Activated CD8-positive, alpha-beta T cell treated with anti-CD3 and anti-CD28 coated beads, Interleukin-2, amount 10 ng/mL, durations not matched to agents 7 days and 5 days (primary cell): ENCODE measurements around the gene ETV1. TPM values are rescaled to one million over a fixed set of nuclear protein-coding genes. Genes with fewer than 3 reads are reported as not detected.

Experiments
- ATAC-seq: fragments of 150-1000 bp; cut with Tn5 transposase; one replicate; pipeline ENCODE4 v1.10.0; 2021; ENCODE audit warnings: moderate library complexity
- CTCF ChIA-PET: fragments of 350-600 bp; sonication (Branson Sonifier 250); formaldehyde crosslinking; loops from one replicate; lab custom pipeline; 2021; ENCODE audit warnings: antibody characterized with exemption; lab: Charles Lee
- POLR2A ChIA-PET: fragments of 350-600 bp; sonication (Branson Sonifier 250); formaldehyde crosslinking; loops from one replicate; lab custom pipeline; 2021; ENCODE audit warnings: antibody characterized with exemption; lab: Charles Lee
- DNase-seq: peaks from one replicate; pipeline ENCODE4 v3.0.0-alpha.2; 2020
- H3K27ac Mint-ChIP-seq: one replicate; pipeline ENCODE4 v1.8.0; 2021; ENCODE audit warnings: mild to moderate bottlenecking, mixed read lengths
- H3K27me3 Mint-ChIP-seq: one replicate; pipeline ENCODE4 v1.8.0; 2021; ENCODE audit warnings: low read depth, mixed read lengths
- H3K36me3 Mint-ChIP-seq: one replicate; pipeline ENCODE4 v1.8.0; 2021; ENCODE audit warnings: low read depth, mixed read lengths
- H3K4me1 Mint-ChIP-seq: one replicate; pipeline ENCODE4 v1.8.0; 2021; ENCODE audit warnings: low read depth, mixed read lengths
- H3K4me3 Mint-ChIP-seq: one replicate; pipeline ENCODE4 v1.8.0; 2021; ENCODE audit warnings: mild to moderate bottlenecking, mixed read lengths
- H3K9me3 Mint-ChIP-seq: one replicate; pipeline ENCODE4 v1.8.0; 2022; ENCODE audit warnings: mixed read lengths; ENCODE audit not compliant: insufficient read depth
- total RNA-seq, 2 experiments: library from RNA; stranded (reverse); gene quantifications; one replicate each; pipeline ENCODE4 v1.2.3, GENCODE V29; 2021

The ETV1 gene
- total RNA-seq, 2 experiments from 2014 or later = 0.31 TPM; not detected in 1

DNA sequence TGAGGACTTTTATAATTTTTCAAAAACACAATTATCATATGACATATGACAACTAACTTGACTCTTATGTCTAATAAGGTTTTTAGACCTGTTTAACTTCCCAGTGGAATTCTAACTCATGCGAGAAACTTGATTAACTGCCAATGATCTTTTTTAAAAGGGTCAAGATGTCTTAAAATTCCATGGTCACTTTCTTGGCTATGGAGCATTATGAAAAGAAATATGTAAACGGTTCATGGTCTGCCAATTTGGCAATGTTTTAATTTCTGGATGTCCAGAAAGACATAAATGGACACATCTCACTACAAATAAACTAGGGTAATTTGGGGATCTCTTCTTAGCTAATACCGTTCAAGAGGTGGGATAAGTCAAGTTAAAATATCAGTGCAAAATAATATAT, 5.4 kb downstream of the ETV1 start:
- Mint-ChIP-seq H3K4me3 (no peak overlapping the region), H3K27ac (no peak overlapping the region)

DNA sequence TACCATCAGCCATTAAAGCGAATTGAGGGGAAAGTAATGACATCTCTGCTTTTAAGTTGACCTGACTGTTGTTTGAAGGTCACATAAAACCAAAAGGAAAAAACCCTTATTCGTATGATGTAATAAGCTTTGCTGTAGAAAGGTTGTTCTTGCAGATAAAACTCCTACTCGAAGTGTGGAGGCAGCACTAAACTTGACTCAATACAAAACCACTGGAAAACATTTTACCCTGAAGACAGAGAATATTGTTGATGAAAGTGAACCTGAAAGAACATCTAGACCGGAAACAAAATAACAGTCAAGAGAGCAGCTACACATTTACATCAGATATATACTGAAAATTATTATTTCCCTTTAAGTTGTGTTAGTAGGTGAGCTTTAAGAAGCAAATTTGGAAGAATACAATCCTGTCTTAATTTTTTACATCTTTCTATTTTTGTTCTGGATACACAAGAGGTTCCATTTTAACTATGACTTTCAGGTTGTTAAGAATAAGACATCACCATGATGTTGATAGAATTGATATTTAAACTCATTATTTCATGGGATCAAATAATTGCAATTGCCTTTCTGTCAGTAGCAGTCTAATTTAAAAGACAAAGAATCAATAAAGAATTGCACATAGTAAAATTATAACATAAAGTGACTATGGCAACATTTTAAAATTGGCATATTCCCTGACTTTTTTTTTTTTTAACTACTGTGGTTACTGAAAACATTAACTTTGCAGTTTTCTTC, 6.4 kb downstream of the ETV1 start:
- Mint-ChIP-seq H3K27me3 (no peaks in the 10 kb centered on the region), H3K4me1 (no peaks in the 10 kb centered on the region), H3K36me3 (no peaks in the 10 kb centered on the region), H3K9me3 (no peaks in the 10 kb centered on the region), H3K4me3 (no peak overlapping the region), H3K27ac (no peak overlapping the region)
- ChIA-PET CTCF (no interaction called here), POLR2A (no interaction called here)
- ATAC-seq (no peak), DNase-seq (no peak)

More for the DNA sequence above, 5.4 kb downstream of the ETV1 start:
- ChIA-PET CTCF (no interaction called here), POLR2A (no interaction called here)
- Mint-ChIP-seq H3K27me3 (no peaks in the 10 kb centered on the region), H3K36me3 (no peaks in the 10 kb centered on the region), H3K4me1 (no peaks in the 10 kb centered on the region), H3K9me3 (no peaks in the 10 kb centered on the region)
- DNase-seq = no peak
- ATAC-seq = no peak

GRCh38 chr7:13981070-13981469, 8.4 kb downstream of the ETV1 start:
- Mint-ChIP-seq H3K27ac (no peak overlapping the region), H3K4me3 (no peak overlapping the region), H3K36me3 (no peaks in the 10 kb centered on the region), H3K4me1 (no peaks in the 10 kb centered on the region), H3K9me3 (no peaks in the 10 kb centered on the region), H3K27me3 (no peaks in the 10 kb centered on the region)
- CTCF ChIA-PET = interaction anchor here (0.9 kb wide), 1 partner anchor 9 kb away, joined by 3 read pairs; no protein-coding TSS in a partner anchor
- DNase-seq = no peak
- ATAC-seq = no peak
- POLR2A ChIA-PET = no interaction called here

DNA sequence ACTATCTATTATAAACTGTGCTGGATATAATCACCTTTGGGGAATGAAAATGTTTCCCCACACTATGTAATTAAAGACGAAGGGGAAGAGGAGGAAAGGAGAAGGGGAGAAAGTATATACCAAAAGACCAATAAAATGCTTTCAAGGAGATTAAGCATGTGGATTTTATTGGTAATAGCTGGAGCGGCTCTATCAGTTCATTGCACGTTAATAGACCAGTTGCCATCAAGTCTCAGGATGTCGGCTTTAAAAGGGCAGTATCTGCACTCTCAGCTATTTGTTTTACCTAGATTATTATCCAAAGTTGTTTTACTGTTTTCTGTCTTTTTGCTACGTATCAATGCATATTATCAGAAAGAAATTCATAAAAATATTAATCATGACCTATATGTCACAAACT, 9.0 kb downstream of the ETV1 start:
- no peak overlapping the region for H3K27ac Mint-ChIP-seq
- H3K36me3 Mint-ChIP-seq = no peaks in the 10 kb centered on the region
- DNase-seq = no peak
- ChIA-PET CTCF (interaction anchor here (0.9 kb wide), 1 partner anchor 10 kb away, joined by 3 read pairs; no protein-coding TSS in a partner anchor), POLR2A (no interaction called here)
- H3K9me3 Mint-ChIP-seq = no peaks in the 10 kb centered on the region
- H3K4me1 Mint-ChIP-seq = no peaks in the 10 kb centered on the region
- no peak for ATAC-seq
- no peak overlapping the region for H3K4me3 Mint-ChIP-seq
- H3K27me3 Mint-ChIP-seq = no peaks in the 10 kb centered on the region

GRCh38 chr7:13979671-13980435, 9.6 kb downstream of the ETV1 start:
- DNase-seq (no peak), ATAC-seq (no peak)
- Mint-ChIP-seq H3K27ac (no peak overlapping the region), H3K27me3 (no peaks in the 10 kb centered on the region), H3K9me3 (no peaks in the 10 kb centered on the region), H3K4me3 (no peak overlapping the region), H3K4me1 (no peaks in the 10 kb centered on the region), H3K36me3 (no peaks in the 10 kb centered on the region)
- ChIA-PET POLR2A (no interaction called here), CTCF (no interaction called here)

GRCh38 chr7:13976594-13976993, 12.9 kb downstream of the ETV1 start:
- Mint-ChIP-seq H3K27ac (no peak overlapping the region), H3K4me1 (no peaks in the 10 kb centered on the region), H3K27me3 (no peaks in the 10 kb centered on the region), H3K4me3 (no peak overlapping the region), H3K36me3 (no peaks in the 10 kb centered on the region), H3K9me3 (no peaks in the 10 kb centered on the region)
- DNase-seq (no peak), ATAC-seq (no peak)
- ChIA-PET CTCF (no interaction called here), POLR2A (no interaction called here)

DNA sequence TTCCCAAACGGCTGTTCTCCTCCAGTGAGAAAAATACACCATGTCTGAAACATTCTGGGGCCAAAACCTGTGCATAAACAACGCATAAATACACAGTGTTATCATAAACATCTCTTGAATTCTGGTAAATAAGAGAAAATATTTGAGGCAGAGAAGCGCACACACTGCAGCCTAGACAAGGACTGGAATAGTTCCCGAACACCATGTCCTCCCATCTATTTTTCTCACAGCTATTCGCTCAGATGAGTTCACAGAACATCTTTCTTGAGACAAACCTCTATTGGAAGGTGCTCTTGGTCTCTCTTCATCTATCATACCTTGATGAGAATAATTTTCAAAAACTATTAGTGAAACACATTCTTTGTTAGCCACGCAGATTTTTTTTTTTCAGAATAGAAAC, 24.4 kb downstream of the ETV1 start:
- Mint-ChIP-seq H3K4me3 (no peak overlapping the region), H3K36me3 (no peaks in the 10 kb centered on the region), H3K4me1 (no peaks in the 10 kb centered on the region), H3K27ac (no peak overlapping the region), H3K27me3 (no peaks in the 10 kb centered on the region), H3K9me3 (no peaks in the 10 kb centered on the region)
- DNase-seq = no peak
- no peak for ATAC-seq
- CTCF ChIA-PET = no interaction called here
- POLR2A ChIA-PET = no interaction called here

DNA sequence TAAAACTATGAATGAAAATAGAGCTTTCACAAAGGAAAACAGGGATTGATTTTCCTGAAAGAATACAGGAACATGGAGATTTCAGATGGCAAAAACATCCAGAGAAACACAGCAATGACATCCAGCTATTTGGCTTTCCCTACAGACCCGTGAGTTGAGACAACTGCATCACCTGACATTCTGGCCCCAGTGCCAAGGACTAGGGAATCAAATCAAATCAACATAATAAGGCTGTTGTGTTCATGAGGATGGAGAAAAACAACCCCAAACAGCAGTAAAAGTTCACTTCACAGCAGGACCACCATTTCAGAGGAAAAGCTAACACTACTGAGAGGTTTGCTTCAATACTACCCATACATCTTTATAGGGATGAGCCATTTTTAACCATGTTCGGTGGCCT, 25.5 kb downstream of the ETV1 start:
- ChIA-PET CTCF (no interaction called here), POLR2A (no interaction called here)
- H3K4me3 Mint-ChIP-seq = no peak overlapping the region
- ATAC-seq (no peak), DNase-seq (no peak)
- H3K36me3 Mint-ChIP-seq = no peaks in the 10 kb centered on the region
- no peaks in the 10 kb centered on the region for H3K4me1 Mint-ChIP-seq
- no peaks in the 10 kb centered on the region for H3K27me3 Mint-ChIP-seq
- H3K27ac Mint-ChIP-seq = no peak overlapping the region
- H3K9me3 Mint-ChIP-seq = no peaks in the 10 kb centered on the region

DNA sequence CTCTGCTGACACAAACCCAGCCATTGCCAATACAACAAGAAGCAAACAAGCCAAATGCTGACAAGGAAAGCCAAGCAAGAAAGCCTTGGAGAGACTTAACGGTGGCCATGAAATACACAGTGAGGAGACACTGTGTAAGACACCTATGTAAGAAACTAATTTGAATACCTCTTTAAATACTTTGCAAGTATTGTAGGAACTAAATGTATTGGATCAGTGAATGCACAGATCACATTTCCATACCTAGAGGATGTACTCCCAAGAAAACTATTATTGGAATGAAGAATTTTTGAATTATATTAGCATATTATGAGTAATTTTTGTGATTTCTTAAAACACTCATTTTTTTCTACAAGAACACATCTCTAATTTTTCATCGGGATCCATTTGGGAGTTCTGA, 34.0 kb downstream of the ETV1 start:
- no peak overlapping the region for H3K27ac Mint-ChIP-seq
- POLR2A ChIA-PET = no interaction called here
- ATAC-seq (no peak), DNase-seq (no peak)
- no peak overlapping the region for H3K4me3 Mint-ChIP-seq
- CTCF ChIA-PET = no interaction called here
- H3K4me1 Mint-ChIP-seq = no peaks in the 10 kb centered on the region
- H3K9me3 Mint-ChIP-seq = no peaks in the 10 kb centered on the region
- H3K27me3 Mint-ChIP-seq = no peaks in the 10 kb centered on the region
- no peaks in the 10 kb centered on the region for H3K36me3 Mint-ChIP-seq

DNA sequence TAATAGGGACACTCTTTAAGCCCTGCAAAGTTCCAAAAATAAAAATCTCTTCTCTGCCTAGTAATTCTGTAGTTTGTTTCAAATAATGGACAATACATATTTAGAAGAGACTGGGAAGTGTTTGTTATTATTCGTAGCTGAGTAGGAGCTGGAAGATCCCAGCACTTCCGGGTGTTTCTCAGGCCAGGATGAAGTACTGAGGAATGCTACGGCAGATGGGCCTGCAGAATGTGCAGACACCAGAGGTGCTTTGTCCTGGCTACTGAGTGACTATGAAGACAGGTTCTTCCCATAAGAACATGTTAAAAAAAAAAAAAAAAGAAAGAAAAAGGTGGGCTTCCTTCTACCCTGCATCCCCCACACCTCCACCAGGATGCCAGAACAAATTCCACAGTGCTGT, 36.1 kb downstream of the ETV1 start:
- no peaks in the 10 kb centered on the region for H3K4me1 Mint-ChIP-seq
- CTCF ChIA-PET = no interaction called here

DNA sequence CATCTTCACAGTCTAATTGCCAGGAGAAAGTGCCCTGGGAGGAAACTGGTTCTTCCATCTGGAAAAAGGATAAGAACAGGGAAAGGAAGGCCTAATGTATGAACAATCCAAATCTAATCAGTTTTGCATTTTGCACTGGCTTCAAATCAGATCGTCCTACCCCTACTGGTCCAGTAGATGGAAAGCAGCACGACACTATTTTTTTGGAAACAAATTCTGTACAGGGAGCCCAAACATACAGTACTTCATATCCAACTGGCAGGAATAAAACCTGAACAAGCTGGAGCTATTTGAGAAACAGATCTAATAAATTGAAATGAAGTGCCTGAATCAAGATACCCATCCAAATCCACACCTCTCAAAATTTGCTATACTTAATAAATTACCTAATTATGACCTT, 36.5 kb downstream of the ETV1 start:
- H3K27me3 Mint-ChIP-seq = no peaks in the 10 kb centered on the region
- no peak overlapping the region for H3K27ac Mint-ChIP-seq
- no peak for DNase-seq
- ATAC-seq = no peak
- H3K9me3 Mint-ChIP-seq = no peaks in the 10 kb centered on the region
- no peaks in the 10 kb centered on the region for H3K36me3 Mint-ChIP-seq
- ChIA-PET POLR2A (no interaction called here), CTCF (no interaction called here)
- no peaks in the 10 kb centered on the region for H3K4me1 Mint-ChIP-seq
- H3K4me3 Mint-ChIP-seq = no peak overlapping the region

More for the DNA sequence above, 36.1 kb downstream of the ETV1 start:
- Mint-ChIP-seq H3K27me3 (no peaks in the 10 kb centered on the region), H3K4me3 (no peak overlapping the region), H3K9me3 (no peaks in the 10 kb centered on the region), H3K27ac (no peak overlapping the region), H3K36me3 (no peaks in the 10 kb centered on the region)
- DNase-seq (no peak), ATAC-seq (no peak)
- POLR2A ChIA-PET = no interaction called here

DNA sequence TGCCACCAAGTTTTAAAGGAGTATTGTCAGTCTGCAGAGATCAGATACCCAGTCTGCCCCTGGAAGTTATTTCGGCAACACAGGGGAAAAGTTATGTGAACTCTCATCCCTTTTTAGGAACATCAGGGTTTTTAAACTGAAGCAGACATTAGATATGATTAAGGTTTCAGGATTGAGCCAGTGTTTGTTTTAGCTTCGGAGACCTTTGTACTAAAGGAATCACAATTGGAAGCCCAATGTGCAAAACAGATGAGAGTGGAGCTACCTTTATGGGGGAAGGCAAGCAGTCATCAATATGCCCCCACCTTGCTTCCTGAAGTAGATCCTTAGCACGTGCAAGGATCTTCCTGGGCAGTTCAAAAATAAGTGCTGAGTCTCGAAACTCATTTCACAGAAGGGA, 39.5 kb downstream of the ETV1 start:
- Mint-ChIP-seq H3K9me3 (no peaks in the 10 kb centered on the region), H3K36me3 (no peaks in the 10 kb centered on the region), H3K4me3 (no peak overlapping the region), H3K27ac (no peak overlapping the region), H3K4me1 (no peaks in the 10 kb centered on the region), H3K27me3 (no peaks in the 10 kb centered on the region)
- ChIA-PET CTCF (no interaction called here), POLR2A (no interaction called here)
- DNase-seq (no peak), ATAC-seq (no peak)
